Lower leg skin (tissue), 4 donors: Measurements from ENCODE around the gene NME9. TPM values are rescaled to one million over a fixed set of nuclear protein-coding genes. Genes with fewer than 3 reads are reported as not detected.

Experiments used
- DNase-seq, 2 donors: peaks; one replicate each; pipeline ENCODE4 v3.0.0-alpha.2; 2019; ENCODE audit warnings: low spot score in 2 of 2
- H3K4me3 ChIP-seq: fragments of 200-600 bp; sonication (generic); 2 replicates; pipeline ENCODE4 v1.5.1; 2017; ENCODE audit warnings: mild to moderate bottlenecking, low read depth; ENCODE audit not compliant: poor library complexity, severe bottlenecking
- CTCF ChIP-seq, 3 donors: fragments of 450-650 bp; IDR thresholded peaks; one replicate each; pipeline ENCODE4 v1.5.1; 2016; ENCODE audit warnings: antibody characterized with exemption in 3 of 3, mild to moderate bottlenecking in 3 of 3, moderate library complexity in 2 of 3
- POLR2A ChIP-seq, 2 donors: fragments of 450-650 bp; IDR thresholded peaks; one replicate each; pipeline ENCODE4 v1.6.1; 2016 to 2017; ENCODE audit warnings: antibody characterized with exemption in 2 of 2, mild to moderate bottlenecking in 1 of 2, moderate library complexity in 1 of 2
- WGBS, 2 donors: methylation state at CpG; one replicate each; pipeline ENCODE4 v1.1.5; 2018; 5-methylcytosine and 5-hydroxymethylcytosine counted together
- intact Hi-C: fragments of 100-400 bp; cut with DNase I; formaldehyde crosslinking; loops from one replicate; pipeline ENCODE4 v1.15.0; 2023; ENCODE audit warnings: low total_unique reads
- total RNA-seq, 4 donors: library from RNA; depleted of rRNA; stranded (reverse); fragments of >200 nt; gene quantifications; one replicate each; pipeline ENCODE4 v1.1.0, GENCODE V29; 2016

The NME9 gene
- total RNA-seq, 4 donors from 2014 or later, result 0.42 TPM; not detected in 3

GRCh38 chr3:138281561-138281960 lies 48.1 kb downstream of the NME9 start:
- intact Hi-C loops, result no loop called here
- no peak overlapping the region for H3K4me3 ChIP-seq
- TF ChIP-seq POLR2A (IDR thresholded peaks at IDR 0.05), result no peak
- no peak for TF ChIP-seq CTCF (IDR thresholded peaks at IDR 0.05)
- WGBS, 2 donors, result 70 to 84% methylated on average over 3 of the region's 3 CpGs
- DNase-seq, result no peak

- intact Hi-C loops, result no loop called here
- H3K4me3 ChIP-seq, result no peak overlapping the region
- TF ChIP-seq CTCF (IDR thresholded peaks at IDR 0.05), result no peak
- no peak for TF ChIP-seq POLR2A (IDR thresholded peaks at IDR 0.05)
- no peak for DNase-seq
- WGBS, 2 donors, result 93 to 99% methylated on average over 2 of the region's 2 CpGs
Measured at GRCh38 chr3:138271189-138271794, 58.4 kb downstream of the NME9 start.

- H3K4me3 ChIP-seq, result no peak overlapping the region
- no peak for DNase-seq
- 94% methylated on average over 2 of the region's 2 CpGs for WGBS, 2 donors
- TF ChIP-seq POLR2A (IDR thresholded peaks at IDR 0.05), result no peak
- TF ChIP-seq CTCF (IDR thresholded peaks at IDR 0.05), result no peak
- intact Hi-C loops, result no loop called here
Measured at GRCh38 chr3:138270245-138270644, 59.4 kb downstream of the NME9 start.

GRCh38 chr3:138267083-138267482 lies 62.6 kb downstream of the NME9 start:
- intact Hi-C loops, result no loop called here
- TF ChIP-seq CTCF (IDR thresholded peaks at IDR 0.05) (no peak), POLR2A (IDR thresholded peaks at IDR 0.05) (no peak)
- H3K4me3 ChIP-seq, result no peak overlapping the region
- no peak for DNase-seq
- WGBS, 2 donors, result 96 to 99% methylated on average over 3 of the region's 3 CpGs

- DNase-seq, result no peak
- TF ChIP-seq POLR2A (IDR thresholded peaks at IDR 0.05) (no peak), CTCF (IDR thresholded peaks at IDR 0.05) (no peak)
- intact Hi-C loops, result no loop called here
- no peak overlapping the region for H3K4me3 ChIP-seq
- WGBS, 2 donors, result 82 to 90% methylated on average over 1 of the region's 1 CpG
Measured at GRCh38 chr3:138265745-138266144, 63.9 kb downstream of the NME9 start.

- TF ChIP-seq CTCF (IDR thresholded peaks at IDR 0.05) (no peak), POLR2A (IDR thresholded peaks at IDR 0.05) (no peak)
- no peak overlapping the region for H3K4me3 ChIP-seq
- intact Hi-C loops, result no loop called here
- DNase-seq, result no peak
- 66 to 72% methylated on average over 2 of the region's 2 CpGs for WGBS, 2 donors
Measured at GRCh38 chr3:138263104-138263503, 66.5 kb downstream of the NME9 start.
